ENCODE results near the gene MTMR8. TPM values are rescaled to one million over a fixed set of nuclear protein-coding genes. Genes with fewer than 3 reads are reported as not detected.

MTMR8 gene
- total RNA-seq, 1 experiment from 2014 or later, result 1.1 TPM

DNA sequence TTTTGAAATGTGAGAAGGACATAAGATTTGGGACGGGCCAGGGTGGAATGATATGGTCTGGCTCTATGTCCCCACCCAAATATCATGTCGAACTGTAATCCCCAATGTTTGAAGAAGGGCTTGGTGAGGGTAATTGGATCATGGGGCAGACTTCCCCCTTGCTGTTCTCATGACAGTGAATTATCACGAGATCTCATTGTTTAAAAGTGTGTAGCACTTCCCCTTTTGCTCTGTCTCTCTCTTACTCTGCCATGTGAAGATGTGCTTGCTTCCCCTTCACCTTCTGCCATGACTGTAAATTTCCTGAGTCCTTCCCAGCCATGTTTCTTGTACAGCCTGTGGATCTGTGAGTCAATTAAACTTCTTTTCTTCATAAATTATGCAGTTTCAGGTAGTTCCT lies 17.5 kb downstream of the MTMR8 start (continued):
- TF ChIP-seq, protein P1, sequence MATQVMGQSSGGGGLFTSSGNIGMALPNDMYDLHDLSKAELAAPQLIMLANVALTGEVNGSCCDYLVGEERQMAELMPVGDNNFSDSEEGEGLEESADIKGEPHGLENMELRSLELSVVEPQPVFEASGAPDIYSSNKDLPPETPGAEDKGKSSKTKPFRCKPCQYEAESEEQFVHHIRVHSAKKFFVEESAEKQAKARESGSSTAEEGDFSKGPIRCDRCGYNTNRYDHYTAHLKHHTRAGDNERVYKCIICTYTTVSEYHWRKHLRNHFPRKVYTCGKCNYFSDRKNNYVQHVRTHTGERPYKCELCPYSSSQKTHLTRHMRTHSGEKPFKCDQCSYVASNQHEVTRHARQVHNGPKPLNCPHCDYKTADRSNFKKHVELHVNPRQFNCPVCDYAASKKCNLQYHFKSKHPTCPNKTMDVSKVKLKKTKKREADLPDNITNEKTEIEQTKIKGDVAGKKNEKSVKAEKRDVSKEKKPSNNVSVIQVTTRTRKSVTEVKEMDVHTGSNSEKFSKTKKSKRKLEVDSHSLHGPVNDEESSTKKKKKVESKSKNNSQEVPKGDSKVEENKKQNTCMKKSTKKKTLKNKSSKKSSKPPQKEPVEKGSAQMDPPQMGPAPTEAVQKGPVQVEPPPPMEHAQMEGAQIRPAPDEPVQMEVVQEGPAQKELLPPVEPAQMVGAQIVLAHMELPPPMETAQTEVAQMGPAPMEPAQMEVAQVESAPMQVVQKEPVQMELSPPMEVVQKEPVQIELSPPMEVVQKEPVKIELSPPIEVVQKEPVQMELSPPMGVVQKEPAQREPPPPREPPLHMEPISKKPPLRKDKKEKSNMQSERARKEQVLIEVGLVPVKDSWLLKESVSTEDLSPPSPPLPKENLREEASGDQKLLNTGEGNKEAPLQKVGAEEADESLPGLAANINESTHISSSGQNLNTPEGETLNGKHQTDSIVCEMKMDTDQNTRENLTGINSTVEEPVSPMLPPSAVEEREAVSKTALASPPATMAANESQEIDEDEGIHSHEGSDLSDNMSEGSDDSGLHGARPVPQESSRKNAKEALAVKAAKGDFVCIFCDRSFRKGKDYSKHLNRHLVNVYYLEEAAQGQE (IDR thresholded peaks at IDR 0.05; ENCODE audit: low read depth), result no peak
- no peak for TF ChIP-seq EGR1 (IDR thresholded peaks at IDR 0.05; ENCODE audit: low read depth)

DNA sequence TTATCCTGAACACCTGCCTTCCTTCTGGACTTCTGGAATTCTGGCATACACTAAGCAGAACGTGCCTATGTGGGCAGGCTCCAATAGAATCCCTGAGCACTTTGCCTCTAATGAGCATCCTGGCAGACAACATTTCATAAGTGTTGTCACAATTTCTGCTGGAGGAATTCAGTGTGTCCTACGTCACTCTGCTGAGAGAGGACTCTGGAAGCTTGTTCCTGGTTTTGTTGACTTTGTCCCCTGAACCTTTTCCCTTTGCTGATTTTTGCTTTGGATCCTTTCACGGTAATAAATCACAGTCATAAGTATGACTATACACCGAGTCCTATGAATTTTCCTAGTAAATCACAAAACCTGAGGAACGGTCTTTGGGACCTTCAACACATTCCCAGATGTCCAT lies 43.2 kb downstream of the MTMR8 start:
- no TSS peak for BruUV-seq (replicated peaks)
- Histone ChIP-seq H3K36me3 (ENCODE audit: control insufficient read depth in 1 of 2, insufficient read depth in 2 of 2, low read length in 2 of 2) (no peaks in the 10 kb centered on the region), H3K4me1 (ENCODE audit: control insufficient read depth in 1 of 2, insufficient read depth in 2 of 2, low read length in 2 of 2) (no peaks in the 10 kb centered on the region), H3K27me3 (ENCODE audit: insufficient read depth, low read length) (no peaks in the 10 kb centered on the region), H3K9me3 (ENCODE audit: control insufficient read depth in 1 of 2, insufficient read depth in 1 of 2, low read depth in 1 of 2, low read length in 2 of 2) (no peaks in the 10 kb centered on the region), H3K27ac (ENCODE audit: low read depth, low read length) (no peak overlapping the region), H3K9ac (ENCODE audit: low read length) (no peak overlapping the region), H3K79me2 (ENCODE audit: insufficient read depth, low read length) (no peaks in the 10 kb centered on the region), H2AFZ (ENCODE audit: low read depth, low read length, poor library complexity, severe bottlenecking) (no peak overlapping the region), H4K20me1 (ENCODE audit: insufficient read depth) (no peaks in the 10 kb centered on the region), H3K9me2 (ENCODE audit: insufficient read depth) (no peaks in the 10 kb centered on the region), H3K4me3 (replicated peaks in 1 of 2; ENCODE audit: low read depth in 1 of 2, low read length in 2 of 2) (no peak overlapping the region), H3K4me2 (ENCODE audit: low read length) (no peak overlapping the region)
- ChIA-PET POLR2A (no interaction called here), RAD21 (ENCODE audit: low non-redundant PET in 1 of 2, low total read pairs in 2 of 2, uncharacterized antibody in 2 of 2, unreplicated experiment in 2 of 2) (no interaction called here), CTCF (no interaction called here)
- ATAC-seq (no peak), DNase-seq (ENCODE audit: low read depth, low spot score) (no peak)
- TF ChIP-seq SRF (IDR thresholded peaks at IDR 0.05; ENCODE audit: low read depth), result no peak
- no peak for TF ChIP-seq ZNF274 (IDR thresholded peaks at IDR 0.05; ENCODE audit: low read depth, low read length)
- no peak for TF ChIP-seq RAD21 (IDR thresholded peaks at IDR 0.05; ENCODE audit: low read depth)
- TF ChIP-seq EZH2 (IDR thresholded peaks at IDR 0.05), result no peak
- TF ChIP-seq CEBPB (IDR thresholded peaks at IDR 0.05; ENCODE audit: low read depth), result no peak
- intact Hi-C loops (cut with micrococcal nuclease), result no loop called here
